ENCODE data around the gene SMARCAD1. TPM values are rescaled to one million over a fixed set of nuclear protein-coding genes. Genes with fewer than 3 reads are reported as not detected.

SMARCAD1 gene
- total RNA-seq, 1 donor from 2014 or later: 36.0 TPM

GRCh38 chr4:94262163-94263016 is 54.7 kb downstream of the SMARCAD1 start:
- no peaks in the 10 kb centered on the region for H3K9me3 ChIP-seq (ENCODE audit: insufficient read depth, low read depth, low read length)
- no peaks in the 10 kb centered on the region for H3K27me3 ChIP-seq (ENCODE audit: insufficient read depth, low read length)
- H3K27ac Mint-ChIP-seq (ENCODE audit: unreplicated experiment): no peak overlapping the region
- no peak for FAIRE-seq
- H3K36me3 Mint-ChIP-seq (ENCODE audit: low read depth, unreplicated experiment): peaks cover 4% of the 10 kb centered on the region
- H3K4me3 ChIP-seq (ENCODE audit: insufficient read depth, low read depth, low read length): no peak overlapping the region
- H3K9me3 Mint-ChIP-seq (ENCODE audit: unreplicated experiment): no peaks in the 10 kb centered on the region
- H2AFZ ChIP-seq (ENCODE audit: low read depth, low read length): no peak overlapping the region
- H3K4me2 ChIP-seq (ENCODE audit: low read length): no peak overlapping the region
- H3K9ac ChIP-seq (ENCODE audit: low read length): no peak overlapping the region
- H3K4me1 Mint-ChIP-seq (ENCODE audit: low read depth, unreplicated experiment): peaks cover 5% of the 10 kb centered on the region
- peaks cover 21% of the 10 kb centered on the region for H3K36me3 ChIP-seq (ENCODE audit: insufficient read depth, low read length)
- no peaks in the 10 kb centered on the region for H3K27me3 Mint-ChIP-seq (ENCODE audit: low read depth, unreplicated experiment)
- H3K79me2 ChIP-seq (ENCODE audit: insufficient read depth, low read length): no peaks in the 10 kb centered on the region
- no peaks in the 10 kb centered on the region for H3K4me1 ChIP-seq (ENCODE audit: insufficient read depth, low read length)
- DNase-seq (ENCODE audit: low read depth): no peak
- TF ChIP-seq, protein P1, sequence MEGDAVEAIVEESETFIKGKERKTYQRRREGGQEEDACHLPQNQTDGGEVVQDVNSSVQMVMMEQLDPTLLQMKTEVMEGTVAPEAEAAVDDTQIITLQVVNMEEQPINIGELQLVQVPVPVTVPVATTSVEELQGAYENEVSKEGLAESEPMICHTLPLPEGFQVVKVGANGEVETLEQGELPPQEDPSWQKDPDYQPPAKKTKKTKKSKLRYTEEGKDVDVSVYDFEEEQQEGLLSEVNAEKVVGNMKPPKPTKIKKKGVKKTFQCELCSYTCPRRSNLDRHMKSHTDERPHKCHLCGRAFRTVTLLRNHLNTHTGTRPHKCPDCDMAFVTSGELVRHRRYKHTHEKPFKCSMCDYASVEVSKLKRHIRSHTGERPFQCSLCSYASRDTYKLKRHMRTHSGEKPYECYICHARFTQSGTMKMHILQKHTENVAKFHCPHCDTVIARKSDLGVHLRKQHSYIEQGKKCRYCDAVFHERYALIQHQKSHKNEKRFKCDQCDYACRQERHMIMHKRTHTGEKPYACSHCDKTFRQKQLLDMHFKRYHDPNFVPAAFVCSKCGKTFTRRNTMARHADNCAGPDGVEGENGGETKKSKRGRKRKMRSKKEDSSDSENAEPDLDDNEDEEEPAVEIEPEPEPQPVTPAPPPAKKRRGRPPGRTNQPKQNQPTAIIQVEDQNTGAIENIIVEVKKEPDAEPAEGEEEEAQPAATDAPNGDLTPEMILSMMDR (IDR thresholded peaks at IDR 0.05; ENCODE audit: insufficient read depth, low read depth, low read length): no peak
- no peak for TF ChIP-seq EZH2 (IDR thresholded peaks at IDR 0.05; ENCODE audit: insufficient read depth, low read length)
- H3K4me3 Mint-ChIP-seq (ENCODE audit: unreplicated experiment): no peak overlapping the region
- H4K20me1 ChIP-seq (ENCODE audit: insufficient read depth, low read length): no peaks in the 10 kb centered on the region
- no peak overlapping the region for H3K27ac ChIP-seq (ENCODE audit: low read depth, low read length)

DNA sequence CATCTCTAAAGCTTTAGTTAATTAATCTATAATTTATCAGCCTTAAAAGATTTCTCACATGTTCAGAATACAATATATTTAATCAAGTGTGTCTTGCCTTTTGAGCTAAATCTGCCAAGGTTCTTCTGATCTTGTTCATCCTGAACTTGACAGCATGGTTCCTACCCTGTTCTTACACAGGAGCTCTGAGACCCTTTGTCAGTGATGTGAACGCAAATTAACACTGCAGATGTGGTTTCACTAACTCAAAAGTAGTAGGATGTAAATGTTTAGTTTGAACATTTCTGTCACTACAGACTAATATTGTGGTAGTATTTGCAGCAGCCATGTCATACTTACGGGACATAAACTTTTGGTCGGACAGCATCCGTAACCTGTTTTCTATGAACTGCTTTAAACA is 59.4 kb downstream of the SMARCAD1 start:
- H3K9me3 ChIP-seq (ENCODE audit: insufficient read depth, low read depth, low read length): no peaks in the 10 kb centered on the region
- H3K27me3 ChIP-seq (ENCODE audit: insufficient read depth, low read length): no peaks in the 10 kb centered on the region
- no peaks in the 10 kb centered on the region for H4K20me1 ChIP-seq (ENCODE audit: insufficient read depth, low read length)
- FAIRE-seq (no peak), DNase-seq (ENCODE audit: low read depth) (no peak)
- Mint-ChIP-seq H3K36me3 (ENCODE audit: low read depth, unreplicated experiment) (no peaks in the 10 kb centered on the region), H3K4me3 (ENCODE audit: unreplicated experiment) (no peak overlapping the region), H3K9me3 (ENCODE audit: unreplicated experiment) (no peaks in the 10 kb centered on the region), H3K27ac (ENCODE audit: unreplicated experiment) (no peak overlapping the region), H3K27me3 (ENCODE audit: low read depth, unreplicated experiment) (no peaks in the 10 kb centered on the region), H3K4me1 (ENCODE audit: low read depth, unreplicated experiment) (peaks cover 4% of the 10 kb centered on the region)
- H2AFZ ChIP-seq (ENCODE audit: low read depth, low read length): no peak overlapping the region
- H3K9ac ChIP-seq (ENCODE audit: low read length): no peak overlapping the region
- no peaks in the 10 kb centered on the region for H3K79me2 ChIP-seq (ENCODE audit: insufficient read depth, low read length)
- no peak overlapping the region for H3K27ac ChIP-seq (ENCODE audit: low read depth, low read length)
- H3K4me3 ChIP-seq (ENCODE audit: insufficient read depth, low read depth, low read length): no peak overlapping the region
- TF ChIP-seq EZH2 (IDR thresholded peaks at IDR 0.05; ENCODE audit: insufficient read depth, low read length): no peak
- TF ChIP-seq, protein P1 (IDR thresholded peaks at IDR 0.05; ENCODE audit: insufficient read depth, low read depth, low read length): no peak
- H3K36me3 ChIP-seq (ENCODE audit: insufficient read depth, low read length): peaks cover 24% of the 10 kb centered on the region
- H3K4me2 ChIP-seq (ENCODE audit: low read length): no peak overlapping the region
- no peaks in the 10 kb centered on the region for H3K4me1 ChIP-seq (ENCODE audit: insufficient read depth, low read length)

GRCh38 chr4:94271248-94271647 is 63.6 kb downstream of the SMARCAD1 start:
- H3K4me3 Mint-ChIP-seq (ENCODE audit: unreplicated experiment): no peak overlapping the region
- FAIRE-seq (no peak), DNase-seq (ENCODE audit: low read depth) (no peak)
- Histone ChIP-seq H3K9me3 (ENCODE audit: insufficient read depth, low read depth, low read length) (no peaks in the 10 kb centered on the region), H3K4me3 (ENCODE audit: insufficient read depth, low read depth, low read length) (no peak overlapping the region), H4K20me1 (ENCODE audit: insufficient read depth, low read length) (no peaks in the 10 kb centered on the region), H3K4me2 (ENCODE audit: low read length) (no peak overlapping the region), H3K27ac (ENCODE audit: low read depth, low read length) (no peak overlapping the region), H3K36me3 (ENCODE audit: insufficient read depth, low read length) (peaks cover 13% of the 10 kb centered on the region), H2AFZ (ENCODE audit: low read depth, low read length) (no peak overlapping the region), H3K4me1 (ENCODE audit: insufficient read depth, low read length) (peaks cover 4% of the 10 kb centered on the region), H3K27me3 (ENCODE audit: insufficient read depth, low read length) (no peaks in the 10 kb centered on the region), H3K9ac (ENCODE audit: low read length) (no peak overlapping the region), H3K79me2 (ENCODE audit: insufficient read depth, low read length) (no peaks in the 10 kb centered on the region)
- no peaks in the 10 kb centered on the region for H3K36me3 Mint-ChIP-seq (ENCODE audit: low read depth, unreplicated experiment)
- no peaks in the 10 kb centered on the region for H3K4me1 Mint-ChIP-seq (ENCODE audit: low read depth, unreplicated experiment)
- no peak overlapping the region for H3K27ac Mint-ChIP-seq (ENCODE audit: unreplicated experiment)
- H3K27me3 Mint-ChIP-seq (ENCODE audit: low read depth, unreplicated experiment): no peaks in the 10 kb centered on the region
- no peak for TF ChIP-seq EZH2 (IDR thresholded peaks at IDR 0.05; ENCODE audit: insufficient read depth, low read length)
- TF ChIP-seq, protein P1 (IDR thresholded peaks at IDR 0.05; ENCODE audit: insufficient read depth, low read depth, low read length): no peak
- H3K9me3 Mint-ChIP-seq (ENCODE audit: unreplicated experiment): no peaks in the 10 kb centered on the region
